Measurements from ENCODE around the gene FGF13. TPM values are rescaled to one million over a fixed set of nuclear protein-coding genes. Genes with fewer than 3 reads are reported as not detected.

Gene FGF13
- total RNA-seq, 1 donor from 2014 or later = not detected

DNA sequence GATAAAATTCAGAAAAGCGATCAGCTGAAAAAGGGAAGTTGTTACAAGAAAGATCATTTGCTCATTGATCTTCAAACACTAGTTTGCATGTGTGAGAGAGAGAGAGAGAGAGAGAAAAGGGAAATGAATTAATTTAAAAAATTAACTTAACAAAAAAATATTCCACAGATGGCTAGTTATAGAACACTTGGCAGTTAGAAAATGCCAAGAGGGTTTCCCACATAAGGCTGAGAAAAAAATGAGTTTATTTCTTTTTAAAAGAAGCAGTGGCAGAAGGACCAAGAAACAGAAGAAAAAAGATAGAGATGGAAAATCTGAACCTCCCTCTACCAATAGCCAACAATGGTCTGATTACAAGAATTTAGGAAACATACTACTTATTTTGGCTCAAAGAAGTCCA, 47.1 kb downstream of the FGF13 start:
- intact Hi-C loops (cut with micrococcal nuclease) = no loop called here

DNA sequence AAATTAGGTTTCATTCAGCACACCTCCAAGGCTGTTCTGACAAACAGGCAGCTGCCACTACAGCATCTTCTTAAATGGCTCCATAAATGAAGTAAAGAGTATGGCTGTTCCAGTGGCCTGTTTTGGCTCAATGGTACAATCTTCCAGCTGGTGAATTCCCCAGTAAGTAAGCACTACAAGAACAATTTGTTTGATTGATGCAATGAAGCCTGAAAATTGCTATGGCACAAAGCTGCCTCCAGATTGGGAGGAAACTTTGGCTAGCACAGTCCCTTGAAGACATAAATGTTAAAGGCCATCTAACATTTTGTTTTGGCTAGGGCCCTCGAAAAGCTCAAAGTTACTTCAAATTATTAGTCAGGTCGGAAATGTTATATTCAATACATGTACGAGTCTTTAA, 47.5 kb downstream of the FGF13 start:
- intact Hi-C loops (cut with micrococcal nuclease) = no loop called here

DNA sequence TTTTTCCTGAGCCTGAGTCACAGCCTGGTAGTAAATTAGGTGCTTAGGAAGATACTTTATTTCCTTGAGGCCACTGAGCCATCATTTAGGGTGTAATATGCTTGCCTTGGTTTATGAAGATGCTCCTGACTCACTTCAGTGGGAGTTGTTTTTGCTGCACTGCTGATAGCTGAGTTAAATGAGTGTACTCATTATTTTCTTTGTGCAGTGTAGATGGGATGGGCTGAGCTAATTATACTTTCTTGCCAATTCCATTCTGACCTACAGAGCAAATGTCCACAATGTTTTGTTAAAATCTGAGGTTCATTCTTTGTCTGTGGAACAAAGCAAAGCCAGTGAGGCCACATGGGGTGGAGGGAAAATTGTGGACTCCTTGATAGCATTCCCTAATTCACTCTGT, 60.0 kb downstream of the FGF13 start:
- intact Hi-C loops (cut with micrococcal nuclease) = no loop called here

DNA sequence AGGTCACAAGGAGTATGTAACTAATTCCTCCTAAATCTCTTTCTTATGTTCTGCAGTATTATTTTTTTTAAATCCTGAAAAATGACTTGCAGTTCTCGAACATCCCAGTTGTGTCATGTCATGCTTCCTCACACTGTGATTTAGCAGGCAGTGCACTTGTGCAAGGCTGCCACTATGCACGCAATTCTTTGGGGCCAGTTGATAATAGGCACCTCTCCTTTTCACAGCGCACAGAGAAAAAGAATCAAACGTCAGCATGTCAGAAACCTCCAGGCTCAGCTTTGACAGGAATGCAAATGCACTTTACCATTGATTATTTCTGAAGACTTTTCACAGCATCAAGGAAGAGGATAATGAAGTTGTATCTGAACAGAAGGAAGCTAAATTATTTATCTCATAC, 62.9 kb downstream of the FGF13 start:
- intact Hi-C loops (cut with micrococcal nuclease) = no loop called here

DNA sequence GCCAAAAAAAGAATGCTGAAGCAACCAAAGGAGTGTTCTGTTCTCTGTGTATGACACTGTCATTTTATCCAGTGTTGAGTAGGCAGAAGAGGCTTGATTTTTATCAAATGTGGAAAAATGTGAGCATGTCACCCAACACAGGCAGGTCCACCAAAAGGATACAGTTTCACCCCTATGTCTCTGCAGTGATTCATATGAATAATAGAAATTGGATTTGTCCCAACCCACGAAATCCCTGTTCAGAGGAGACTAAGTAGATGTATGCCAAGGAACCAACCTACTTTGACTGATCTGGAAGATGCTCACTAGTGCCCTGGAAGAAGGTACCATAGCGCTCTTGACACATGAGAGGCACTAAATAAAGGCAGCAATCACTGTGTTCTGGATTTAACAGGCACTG, 72.5 kb downstream of the FGF13 start:
- intact Hi-C loops (cut with micrococcal nuclease) = no loop called here

Measured in T-helper 1 cell treated with Interleukin-12 subunit alpha and Interleukin-12 subunit beta and Interleukin-4 antibody, amounts not matched to agents 30 ng/mL and 1 ng/mL, for 36 hours (primary cell).